H1 (cell line): Measurements from ENCODE around the gene EPB41L4A. TPM values are rescaled to one million over a fixed set of nuclear protein-coding genes. Genes with fewer than 3 reads are reported as not detected.

Experiments
- PHF8 ChIP-seq: fragments of 200-600 bp; sonication (generic); conservative IDR thresholded peaks from 2 replicates; pipeline ENCODE4 v1.7.1; 2012; ENCODE audit warnings: low read depth, mild to moderate bottlenecking, inconsistent platforms, low read length, moderate library complexity
- RBBP5 ChIP-seq: IDR thresholded peaks from 2 replicates; pipeline ENCODE4 v1.7.1; 2012; ENCODE audit warnings: low read depth, mild to moderate bottlenecking, inconsistent platforms, low read length, moderate library complexity, borderline replicate concordance
- RXRA ChIP-seq: IDR thresholded peaks from 2 replicates; pipeline ENCODE4 v1.6.1; 2011; ENCODE audit warnings: low read depth, mild to moderate bottlenecking, low read length, moderate library complexity; ENCODE audit not compliant: insufficient read depth
- SP2 ChIP-seq: IDR thresholded peaks from 2 replicates; pipeline ENCODE4 v1.6.1; 2012; ENCODE audit warnings: mild to moderate bottlenecking, low read length, inconsistent platforms
- ZNF274 ChIP-seq: IDR thresholded peaks from 2 replicates; pipeline ENCODE4 v1.7.0; 2012; ENCODE audit warnings: low read length, borderline replicate concordance; ENCODE audit errors: extremely low read depth
- polyA plus RNA-seq, 7 experiments: library from polyadenylated mRNA; depleted of rRNA in 3 of 7; stranded (reverse) in 5 of 7; unstranded in 2 of 7; fragments of >200 nt in 5 of 7; fragments of 200-250 nt in 2 of 7; gene quantifications; 1 replicate in 5 of 7; 2 replicates in 1 of 7; 4 replicates in 1 of 7; pipeline versions ENCODE4 v1.2.1 to v1.2.3, GENCODE V29; 2011 to 2013; ENCODE audit warnings: missing spikeins in 2 of 7, mixed read lengths in 2 of 7
- total RNA-seq: library from RNA; stranded (reverse); fragmentation: NEBNext Ultra II Directional; extraction: Animal tissue kit (Norgen Biotek cat#: 25700); gene quantifications from 2 replicates; pipeline ENCODE4 v1.2.1, GENCODE V29; 2021
- TF ChIP-seq, protein P1 (sequence below): fragments of 300-600 bp; sonication (generic); IDR thresholded peaks from 2 replicates; pipeline ENCODE4 v1.7.1; 2012; ENCODE audit warnings: low read length, moderate library complexity, mild to moderate bottlenecking, inconsistent platforms; ENCODE audit not compliant: insufficient replicate concordance

The EPB41L4A gene
- total and polyA plus RNA-seq, 2 of the 8 experiments (the other 6 are each of a cell fraction or from before 2014, with no cell fraction given): 1.6 to 4.6 TPM

DNA sequence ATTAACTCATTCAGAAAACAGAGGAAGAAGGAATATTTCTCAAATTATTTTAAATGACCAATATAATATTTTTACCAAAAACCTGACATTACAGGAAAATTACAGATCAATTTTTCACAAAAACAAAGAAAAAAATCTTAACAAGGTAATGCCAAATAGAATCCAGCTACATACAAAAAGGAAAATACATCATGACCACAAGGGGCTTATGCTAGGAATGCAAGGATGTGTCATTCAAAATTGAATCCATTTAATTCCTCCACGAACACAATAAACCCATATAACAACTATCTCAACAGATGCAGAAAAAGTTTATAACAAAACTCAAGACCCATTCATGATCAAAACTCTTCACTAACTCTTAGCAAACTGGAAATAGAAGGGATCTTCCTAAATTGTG, 239.8 kb downstream of the EPB41L4A start (continued):
- TF ChIP-seq RXRA (no peak), SP2 (no peak), ZNF274 (no peak), RBBP5 (no peak), PHF8 (no peak)
- TF ChIP-seq, protein P1, sequence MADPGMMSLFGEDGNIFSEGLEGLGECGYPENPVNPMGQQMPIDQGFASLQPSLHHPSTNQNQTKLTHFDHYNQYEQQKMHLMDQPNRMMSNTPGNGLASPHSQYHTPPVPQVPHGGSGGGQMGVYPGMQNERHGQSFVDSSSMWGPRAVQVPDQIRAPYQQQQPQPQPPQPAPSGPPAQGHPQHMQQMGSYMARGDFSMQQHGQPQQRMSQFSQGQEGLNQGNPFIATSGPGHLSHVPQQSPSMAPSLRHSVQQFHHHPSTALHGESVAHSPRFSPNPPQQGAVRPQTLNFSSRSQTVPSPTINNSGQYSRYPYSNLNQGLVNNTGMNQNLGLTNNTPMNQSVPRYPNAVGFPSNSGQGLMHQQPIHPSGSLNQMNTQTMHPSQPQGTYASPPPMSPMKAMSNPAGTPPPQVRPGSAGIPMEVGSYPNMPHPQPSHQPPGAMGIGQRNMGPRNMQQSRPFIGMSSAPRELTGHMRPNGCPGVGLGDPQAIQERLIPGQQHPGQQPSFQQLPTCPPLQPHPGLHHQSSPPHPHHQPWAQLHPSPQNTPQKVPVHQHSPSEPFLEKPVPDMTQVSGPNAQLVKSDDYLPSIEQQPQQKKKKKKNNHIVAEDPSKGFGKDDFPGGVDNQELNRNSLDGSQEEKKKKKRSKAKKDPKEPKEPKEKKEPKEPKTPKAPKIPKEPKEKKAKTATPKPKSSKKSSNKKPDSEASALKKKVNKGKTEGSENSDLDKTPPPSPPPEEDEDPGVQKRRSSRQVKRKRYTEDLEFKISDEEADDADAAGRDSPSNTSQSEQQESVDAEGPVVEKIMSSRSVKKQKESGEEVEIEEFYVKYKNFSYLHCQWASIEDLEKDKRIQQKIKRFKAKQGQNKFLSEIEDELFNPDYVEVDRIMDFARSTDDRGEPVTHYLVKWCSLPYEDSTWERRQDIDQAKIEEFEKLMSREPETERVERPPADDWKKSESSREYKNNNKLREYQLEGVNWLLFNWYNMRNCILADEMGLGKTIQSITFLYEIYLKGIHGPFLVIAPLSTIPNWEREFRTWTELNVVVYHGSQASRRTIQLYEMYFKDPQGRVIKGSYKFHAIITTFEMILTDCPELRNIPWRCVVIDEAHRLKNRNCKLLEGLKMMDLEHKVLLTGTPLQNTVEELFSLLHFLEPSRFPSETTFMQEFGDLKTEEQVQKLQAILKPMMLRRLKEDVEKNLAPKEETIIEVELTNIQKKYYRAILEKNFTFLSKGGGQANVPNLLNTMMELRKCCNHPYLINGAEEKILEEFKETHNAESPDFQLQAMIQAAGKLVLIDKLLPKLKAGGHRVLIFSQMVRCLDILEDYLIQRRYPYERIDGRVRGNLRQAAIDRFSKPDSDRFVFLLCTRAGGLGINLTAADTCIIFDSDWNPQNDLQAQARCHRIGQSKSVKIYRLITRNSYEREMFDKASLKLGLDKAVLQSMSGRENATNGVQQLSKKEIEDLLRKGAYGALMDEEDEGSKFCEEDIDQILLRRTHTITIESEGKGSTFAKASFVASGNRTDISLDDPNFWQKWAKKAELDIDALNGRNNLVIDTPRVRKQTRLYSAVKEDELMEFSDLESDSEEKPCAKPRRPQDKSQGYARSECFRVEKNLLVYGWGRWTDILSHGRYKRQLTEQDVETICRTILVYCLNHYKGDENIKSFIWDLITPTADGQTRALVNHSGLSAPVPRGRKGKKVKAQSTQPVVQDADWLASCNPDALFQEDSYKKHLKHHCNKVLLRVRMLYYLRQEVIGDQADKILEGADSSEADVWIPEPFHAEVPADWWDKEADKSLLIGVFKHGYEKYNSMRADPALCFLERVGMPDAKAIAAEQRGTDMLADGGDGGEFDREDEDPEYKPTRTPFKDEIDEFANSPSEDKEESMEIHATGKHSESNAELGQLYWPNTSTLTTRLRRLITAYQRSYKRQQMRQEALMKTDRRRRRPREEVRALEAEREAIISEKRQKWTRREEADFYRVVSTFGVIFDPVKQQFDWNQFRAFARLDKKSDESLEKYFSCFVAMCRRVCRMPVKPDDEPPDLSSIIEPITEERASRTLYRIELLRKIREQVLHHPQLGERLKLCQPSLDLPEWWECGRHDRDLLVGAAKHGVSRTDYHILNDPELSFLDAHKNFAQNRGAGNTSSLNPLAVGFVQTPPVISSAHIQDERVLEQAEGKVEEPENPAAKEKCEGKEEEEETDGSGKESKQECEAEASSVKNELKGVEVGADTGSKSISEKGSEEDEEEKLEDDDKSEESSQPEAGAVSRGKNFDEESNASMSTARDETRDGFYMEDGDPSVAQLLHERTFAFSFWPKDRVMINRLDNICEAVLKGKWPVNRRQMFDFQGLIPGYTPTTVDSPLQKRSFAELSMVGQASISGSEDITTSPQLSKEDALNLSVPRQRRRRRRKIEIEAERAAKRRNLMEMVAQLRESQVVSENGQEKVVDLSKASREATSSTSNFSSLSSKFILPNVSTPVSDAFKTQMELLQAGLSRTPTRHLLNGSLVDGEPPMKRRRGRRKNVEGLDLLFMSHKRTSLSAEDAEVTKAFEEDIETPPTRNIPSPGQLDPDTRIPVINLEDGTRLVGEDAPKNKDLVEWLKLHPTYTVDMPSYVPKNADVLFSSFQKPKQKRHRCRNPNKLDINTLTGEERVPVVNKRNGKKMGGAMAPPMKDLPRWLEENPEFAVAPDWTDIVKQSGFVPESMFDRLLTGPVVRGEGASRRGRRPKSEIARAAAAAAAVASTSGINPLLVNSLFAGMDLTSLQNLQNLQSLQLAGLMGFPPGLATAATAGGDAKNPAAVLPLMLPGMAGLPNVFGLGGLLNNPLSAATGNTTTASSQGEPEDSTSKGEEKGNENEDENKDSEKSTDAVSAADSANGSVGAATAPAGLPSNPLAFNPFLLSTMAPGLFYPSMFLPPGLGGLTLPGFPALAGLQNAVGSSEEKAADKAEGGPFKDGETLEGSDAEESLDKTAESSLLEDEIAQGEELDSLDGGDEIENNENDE: no peak
